Endothelial cell of umbilical vein (primary cell): ENCODE measurements around the gene LRIG1. TPM values are rescaled to one million over a fixed set of nuclear protein-coding genes. Genes with fewer than 3 reads are reported as not detected.

ENCODE experiments used
- BruUV-seq: library from RNA; stranded (reverse); fragments of 400-500 nt; replicated peaks from 2 replicates; lab custom pipeline; 2021; lab: Mats Ljungman, UMichigan
- CTCF ChIA-PET: fragments of 300-600, 350-600 bp; sonication (Branson Sonifier 250); formaldehyde crosslinking; loops from one replicate; lab custom pipeline; 2021; ENCODE audit warnings: antibody characterized with exemption, inconsistent platforms; lab: Charles Lee
- POLR2A ChIA-PET: fragments of 300-600, 350-600 bp; sonication (Branson Sonifier 250); formaldehyde crosslinking; loops from one replicate; lab custom pipeline; 2021; ENCODE audit warnings: antibody characterized with exemption, inconsistent platforms; lab: Charles Lee
- DNase-seq: peaks from one replicate; pipeline ENCODE4 v3.0.0-alpha.2; 2011; ENCODE audit warnings: low read depth, low spot score
- FAIRE-seq: peaks from 2 replicates; lab custom pipeline; 2011; peaks lifted over from hg19 to GRCh38; lab: Jason Lieb, UNC
- H2AFZ ChIP-seq: 2 replicates; pipeline ENCODE4 v1.6.0; 2012; ENCODE audit warnings: low read depth, low read length, control low read depth, inconsistent platforms
- H3K27ac ChIP-seq: 2 replicates; pipeline ENCODE4 v1.5.1; 2011; ENCODE audit warnings: low read depth, mild to moderate bottlenecking, control low read depth, low read length, moderate library complexity; ENCODE audit not compliant: insufficient read depth
- H3K27me3 ChIP-seq, 2 experiments: 2 replicates each; pipeline versions ENCODE4 v1.6.0 to v1.6.1; 2011; ENCODE audit warnings: low read length in 2 of 2, mixed read lengths in 1 of 2; ENCODE audit not compliant: control insufficient read depth in 2 of 2, insufficient read depth in 2 of 2
- H3K36me3 ChIP-seq, 2 experiments: 2 replicates in 1 of 2; 3 replicates in 1 of 2; pipeline ENCODE4 v1.5.1; 2011; ENCODE audit warnings: low read length in 2 of 2, mild to moderate bottlenecking in 1 of 2, moderate library complexity in 1 of 2; ENCODE audit not compliant: control insufficient read depth in 2 of 2, insufficient read depth in 2 of 2; ENCODE audit errors: extremely low read depth in 1 of 2
- H3K4me1 ChIP-seq: 3 replicates; pipeline ENCODE4 v1.5.1; 2011; ENCODE audit warnings: mild to moderate bottlenecking, low read length; ENCODE audit not compliant: control insufficient read depth, insufficient read depth; ENCODE audit errors: extremely low read depth
- H3K4me2 ChIP-seq: 2 replicates; pipeline ENCODE4 v1.6.1; 2011; ENCODE audit warnings: low read length, control low read depth, mixed read lengths; ENCODE audit not compliant: insufficient read depth
- H3K4me3 ChIP-seq, 3 experiments: fragments of 200-600 bp in 1 of 3; sonication (generic), shearing (Covaris generic) in 1 of 3; replicated peaks in 1 of 3; 2 replicates each; pipeline ENCODE4 v1.5.1; 2011 to 2016; ENCODE audit warnings: control low read depth in 3 of 3, low read length in 3 of 3, mild to moderate bottlenecking in 2 of 3, inconsistent platforms in 1 of 3, low read depth in 1 of 3, moderate library complexity in 1 of 3; ENCODE audit not compliant: insufficient read depth in 1 of 3
- H3K79me2 ChIP-seq: 2 replicates; pipeline ENCODE4 v1.6.0; 2012; ENCODE audit warnings: low read length, inconsistent platforms; ENCODE audit not compliant: control insufficient read depth, insufficient read depth
- H3K9ac ChIP-seq: replicated peaks from 2 replicates; pipeline ENCODE3; 2011; ENCODE audit warnings: low read length, control low read depth; ENCODE audit not compliant: insufficient read depth; ENCODE audit errors: extremely low read depth
- H3K9me1 ChIP-seq: replicated peaks from 3 replicates; pipeline ENCODE4 v1.6.0; 2011; ENCODE audit warnings: mild to moderate bottlenecking, low read length; ENCODE audit not compliant: control insufficient read depth, insufficient read depth; ENCODE audit errors: extremely low read depth
- H3K9me3 ChIP-seq: replicated peaks from 2 replicates; pipeline ENCODE4 v1.5.1; 2012; ENCODE audit warnings: low read length, inconsistent platforms; ENCODE audit not compliant: control insufficient read depth, insufficient read depth
- H4K20me1 ChIP-seq: replicated peaks from 2 replicates; pipeline ENCODE3; 2011; ENCODE audit warnings: mild to moderate bottlenecking, low read length; ENCODE audit not compliant: control insufficient read depth, insufficient read depth; ENCODE audit errors: extremely low read depth
- CTCF ChIP-seq, 2 donors: IDR thresholded peaks; 1 replicate in 1 of 2; 2 replicates in 1 of 2; pipeline ENCODE4 v1.5.1; 2011; ENCODE audit warnings: low read length in 2 of 2, mild to moderate bottlenecking in 2 of 2, moderate library complexity in 2 of 2, control low read depth in 1 of 2, inconsistent platforms in 1 of 2, low read depth in 1 of 2; ENCODE audit not compliant: insufficient read depth in 1 of 2; ENCODE audit errors: extremely low read depth in 1 of 2
- EZH2 ChIP-seq: IDR thresholded peaks from 2 replicates; pipeline ENCODE4 v1.6.1; 2012; ENCODE audit warnings: borderline replicate concordance, low read depth, mild to moderate bottlenecking, moderate library complexity, low read length, inconsistent platforms; ENCODE audit not compliant: severe bottlenecking
- FOS ChIP-seq: IDR thresholded peaks from 2 replicates; pipeline ENCODE4 v1.6.1; 2011; ENCODE audit warnings: mild to moderate bottlenecking, low read length, moderate library complexity, borderline replicate concordance; ENCODE audit not compliant: insufficient read depth
- GATA2 ChIP-seq: IDR thresholded peaks from 2 replicates; pipeline ENCODE4 v1.7.0; 2011; ENCODE audit warnings: low read depth, mild to moderate bottlenecking, moderate library complexity, mixed read lengths, low read length; ENCODE audit not compliant: insufficient read length, insufficient read depth
- JUN ChIP-seq: IDR thresholded peaks from 2 replicates; pipeline ENCODE4 v1.6.1; 2011; ENCODE audit warnings: borderline replicate concordance, low read depth; ENCODE audit not compliant: insufficient read length, insufficient read depth
- MAX ChIP-seq: IDR thresholded peaks from 2 replicates; pipeline ENCODE4 v1.6.1; 2011; ENCODE audit not compliant: insufficient read depth, insufficient read length
- MYC ChIP-seq: IDR thresholded peaks from one replicate; pipeline ENCODE4 v1.6.1; 2011; ENCODE audit warnings: mild to moderate bottlenecking, low read depth, low read length
- POLR2A ChIP-seq: IDR thresholded peaks from 2 replicates; pipeline ENCODE4 v1.6.1; 2012; ENCODE audit warnings: low read depth, mild to moderate bottlenecking, control low read depth, low read length
- POLR2AphosphoS5 ChIP-seq: IDR thresholded peaks from 2 replicates; pipeline ENCODE4 v1.6.1; 2012; ENCODE audit warnings: low read depth, mild to moderate bottlenecking, control low read depth, low read length, moderate library complexity; ENCODE audit not compliant: insufficient read depth
- dilution Hi-C: fragments of 300-500 bp; cut with MboI; formaldehyde crosslinking; loops from one replicate; pipeline ENCODE4 v1.15.0; 2019; ENCODE audit warnings: low sequenced_read_pairs; ENCODE audit not compliant: extremely low pct_ligation_motif_present
- intact Hi-C: fragments of 100-400 bp; cut with micrococcal nuclease; formaldehyde crosslinking; loops from one replicate; pipeline ENCODE4 v1.10.0; 2022
- polyA plus RNA-seq, 4 experiments: library from polyadenylated mRNA; depleted of rRNA in 3 of 4; stranded (reverse) in 3 of 4; unstranded in 1 of 4; fragments of >200 nt; gene quantifications; 2 replicates each; pipeline versions ENCODE4 v1.2.1 to v1.2.3, GENCODE V29; 2011 to 2012; ENCODE audit warnings: missing spikeins in 1 of 4
- total RNA-seq: library from RNA; stranded (reverse); gene quantifications from 2 replicates; pipeline ENCODE4 v1.2.3, GENCODE V29; 2021

The LRIG1 gene
- total and polyA plus RNA-seq, 2 donors (not counting 3 experiments of a cell fraction or from before 2014, with no cell fraction given) = 50.3 to 52.2 TPM

- dilution Hi-C loops (no loop called here), intact Hi-C loops (no loop called here)
- H3K4me1 ChIP-seq = no peaks in the 10 kb centered on the region
- DNase-seq (no peak), FAIRE-seq (no peak)
- H3K27ac ChIP-seq = no peak overlapping the region
- no peak overlapping the region for H3K4me3 ChIP-seq
- CTCF ChIA-PET = interaction anchor here (0.8 to 1.4 kb wide), 2 partner anchors 13 to 17 kb away, joined by 3 read pairs; no protein-coding TSS in a partner anchor
- BruUV-seq = no TSS peak
- H3K36me3 ChIP-seq = no peaks in the 10 kb centered on the region
- no peaks in the 10 kb centered on the region for H3K9me1 ChIP-seq
- H2AFZ ChIP-seq = no peak overlapping the region
- no peaks in the 10 kb centered on the region for H4K20me1 ChIP-seq
- no peak overlapping the region for H3K4me2 ChIP-seq
- H3K27me3 ChIP-seq = peaks cover 3 to 5% of the 10 kb centered on the region in 2 experiments
- POLR2A ChIA-PET = no interaction called here
- no peak for TF ChIP-seq EZH2
- no peak for TF ChIP-seq POLR2AphosphoS5
- no peak for TF ChIP-seq GATA2
- no peak for TF ChIP-seq POLR2A
- TF ChIP-seq JUN = no peak
- no peak for TF ChIP-seq FOS
- H3K9me3 ChIP-seq = no peaks in the 10 kb centered on the region
- no peak overlapping the region for H3K9ac ChIP-seq
- no peaks in the 10 kb centered on the region for H3K79me2 ChIP-seq
These were observed 24.9 kb upstream of the LRIG1 start for GRCh38 chr3:66525771-66526170.

GRCh38 chr3:66520724-66521123, 19.9 kb upstream of the LRIG1 start:
- BruUV-seq = no TSS peak
- FAIRE-seq = no peak
- POLR2A ChIA-PET = no interaction called here

More at GRCh38 chr3:66520724-66521123, 19.9 kb upstream of the LRIG1 start:
- dilution Hi-C loops = no loop called here
- H3K9me3 ChIP-seq = no peaks in the 10 kb centered on the region
- no peaks in the 10 kb centered on the region for H4K20me1 ChIP-seq
- no peak overlapping the region for H3K9ac ChIP-seq
- no peak overlapping the region for H3K27ac ChIP-seq
- no peak overlapping the region for H3K4me2 ChIP-seq
- H3K4me3 ChIP-seq = no peak overlapping the region
- CTCF ChIA-PET = interaction anchor here (1.0 kb wide), 1 partner anchor 109 kb away, joined by 3 read pairs; no protein-coding TSS in a partner anchor
- TF ChIP-seq EZH2 (no peak), GATA2 (no peak), CTCF (IDR thresholded peaks at IDR 0.05; ENCODE audit: extremely low read depth in 1 of 2, insufficient read depth in 1 of 2, low read depth in 1 of 2, low read length in 2 of 2) (no peak), JUN (no peak), MAX (no peak), FOS (no peak), MYC (no peak), POLR2AphosphoS5 (no peak), POLR2A (no peak)
- DNase-seq = no peak
- no peak overlapping the region for H2AFZ ChIP-seq
- H3K79me2 ChIP-seq = no peaks in the 10 kb centered on the region
- intact Hi-C loops = no loop called here
- H3K36me3 ChIP-seq = no peaks in the 10 kb centered on the region
- H3K27me3 ChIP-seq = peaks cover 8 to 14% of the 10 kb centered on the region in 2 experiments
- H3K4me1 ChIP-seq = no peaks in the 10 kb centered on the region
- H3K9me1 ChIP-seq = no peaks in the 10 kb centered on the region
